H1 (cell line): Measurements from ENCODE around the gene BCL2A1.

ENCODE experiments used
- ASH2L ChIP-seq: fragments of 200-600, 300-600 bp; sonication (generic); IDR thresholded peaks from one replicate; pipeline ENCODE4 v1.7.1; 2017; ENCODE audit warnings: low read length
- ATF2 ChIP-seq: IDR thresholded peaks from 2 replicates; pipeline ENCODE4 v1.6.1; 2012; ENCODE audit warnings: low read length, inconsistent platforms
- BRCA1 ChIP-seq: IDR thresholded peaks from 2 replicates; pipeline ENCODE4 v1.6.1; 2012; ENCODE audit warnings: low read depth, low read length, improper control_type of control experiment
- CEBPB ChIP-seq: IDR thresholded peaks from 2 replicates; pipeline ENCODE4 v1.6.1; 2012; ENCODE audit warnings: low read depth, low read length
- CTCF ChIP-seq, 3 experiments: IDR thresholded peaks; 1 replicate in 2 of 3; 2 replicates in 1 of 3; pipeline versions ENCODE4 v1.5.1 to v1.6.1; 2011; ENCODE audit warnings: low read length in 3 of 3, mild to moderate bottlenecking in 3 of 3, inconsistent platforms in 2 of 3, low read depth in 1 of 3, moderate library complexity in 1 of 3; ENCODE audit not compliant: insufficient read depth in 1 of 3; ENCODE audit errors: control extremely low read depth in 1 of 3
- E2F6 ChIP-seq: IDR thresholded peaks from 2 replicates; pipeline ENCODE4 v1.6.1; 2012; ENCODE audit warnings: inconsistent platforms
- EP300 ChIP-seq, 2 experiments: IDR thresholded peaks; 1 replicate in 1 of 2; 2 replicates in 1 of 2; pipeline ENCODE4 v1.6.1; 2011 to 2012; ENCODE audit warnings: low read depth in 2 of 2, low read length in 2 of 2, mild to moderate bottlenecking in 2 of 2, borderline replicate concordance in 1 of 2, inconsistent platforms in 1 of 2, moderate library complexity in 1 of 2
- EZH2 ChIP-seq: fragments of 200-600 bp; sonication (generic); IDR thresholded peaks from 2 replicates; pipeline ENCODE4 v1.7.1; 2012; ENCODE audit warnings: low read depth, mild to moderate bottlenecking, moderate library complexity, low read length, inconsistent platforms; ENCODE audit not compliant: severe bottlenecking
- JUN ChIP-seq: IDR thresholded peaks from 2 replicates; pipeline ENCODE4 v1.6.1; 2011; ENCODE audit warnings: low read depth, mild to moderate bottlenecking, improper control_type of control experiment, low read length
- JUND ChIP-seq: IDR thresholded peaks from 2 replicates; pipeline ENCODE4 v1.6.1; 2011; ENCODE audit warnings: mild to moderate bottlenecking, improper control_type of control experiment, low read length
- POLR2A ChIP-seq, 2 experiments: IDR thresholded peaks; 1 replicate in 1 of 2; 2 replicates in 1 of 2; pipeline ENCODE4 v1.6.1; 2011; ENCODE audit warnings: low read depth in 2 of 2, low read length in 2 of 2, mild to moderate bottlenecking in 2 of 2; ENCODE audit errors: control extremely low read depth in 1 of 2
- SP1 ChIP-seq: IDR thresholded peaks from 2 replicates; pipeline ENCODE4 v1.6.1; 2011; ENCODE audit warnings: low read depth, low read length
- TAF1 ChIP-seq: IDR thresholded peaks from 2 replicates; pipeline ENCODE4 v1.6.1; 2011; ENCODE audit warnings: mild to moderate bottlenecking, low read depth, low read length

DNA sequence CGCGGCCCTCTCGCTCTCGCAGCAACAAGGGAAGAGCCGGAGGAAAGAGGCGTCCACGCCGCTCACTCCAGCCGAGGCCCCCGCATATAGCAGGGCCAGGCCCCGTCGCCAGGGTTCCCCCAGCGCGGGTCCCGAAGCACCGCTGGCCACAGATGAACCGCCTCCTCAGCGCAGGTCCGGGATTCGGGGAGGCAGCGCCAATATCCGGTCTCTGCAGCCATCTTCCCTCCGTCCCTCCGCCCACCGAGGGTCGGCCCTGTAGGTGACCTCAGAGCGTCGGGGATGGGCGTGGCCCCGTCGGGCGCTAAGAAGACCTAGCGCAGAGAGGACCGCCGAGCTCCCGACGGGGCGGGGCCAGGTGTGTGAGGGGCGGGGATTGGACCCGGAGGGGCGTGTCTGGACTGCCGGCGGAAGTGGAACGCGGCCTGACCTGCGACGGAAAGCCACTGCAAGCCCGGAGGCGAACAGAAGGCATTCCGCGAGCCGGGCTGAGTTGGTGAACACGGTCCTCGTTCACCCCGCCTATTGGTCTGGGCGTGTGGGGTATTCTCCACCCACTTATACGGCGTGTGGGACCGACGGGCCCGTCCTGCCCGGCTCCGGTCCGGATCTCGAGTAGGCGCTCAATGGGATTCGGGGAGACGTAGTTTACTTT is 47.4 kb downstream of the BCL2A1 start:
- no peak for TF ChIP-seq JUND
- 0 out of 4 replicates have a peak, but pooled peaks of 1 of the 3 experiments have one; percentile 3 for TF ChIP-seq CTCF (IDR thresholded peaks at IDR 0.05; ENCODE audit: control extremely low read depth in 1 of 3, insufficient read depth in 1 of 3, low read depth in 1 of 3, low read length in 3 of 3)
- no peak for TF ChIP-seq CEBPB
- TF ChIP-seq ATF2: no peak
- no peak for TF ChIP-seq BRCA1
- TF ChIP-seq POLR2A (IDR thresholded peaks at IDR 0.05; ENCODE audit: control extremely low read depth in 1 of 2, low read depth in 2 of 2, low read length in 2 of 2): peak; percentile 98
- no peak for TF ChIP-seq EZH2
- peak; percentile 89 for TF ChIP-seq ASH2L
- no peak for TF ChIP-seq JUN
- 0 out of 2 replicates have a peak, but pooled peaks have one; percentile 54 for TF ChIP-seq SP1
- no peak for TF ChIP-seq EP300 (IDR thresholded peaks at IDR 0.05; ENCODE audit: borderline replicate concordance in 1 of 2, low read depth in 2 of 2, low read length in 2 of 2)
- TF ChIP-seq TAF1: peak; percentile 98
- TF ChIP-seq E2F6: no peak; the same call in 1 of the 2 replicates
